Fibroblast of lung (primary cell): Measurements from ENCODE around the gene TP53AIP1. TPM values are rescaled to one million over a fixed set of nuclear protein-coding genes. Genes with fewer than 3 reads are reported as not detected.

Source experiments
- DNase-seq, 2 donors: peaks; one replicate each; pipeline versions ENCODE4 v3.0.0 to v3.0.0-alpha.2; 2010; ENCODE audit warnings: low read depth in 2 of 2
- H2AFZ ChIP-seq: 2 replicates; pipeline ENCODE4 v1.5.1; 2012; ENCODE audit warnings: low read length, control low read depth, inconsistent platforms
- H3K27ac ChIP-seq: 2 replicates; pipeline ENCODE4 v1.5.1; 2011; ENCODE audit warnings: low read length, control low read depth; ENCODE audit not compliant: insufficient read depth
- H3K27me3 ChIP-seq: 2 replicates; pipeline ENCODE4 v1.5.1; 2011; ENCODE audit warnings: mild to moderate bottlenecking, low read length; ENCODE audit not compliant: control insufficient read depth, insufficient read depth
- H3K36me3 ChIP-seq: 2 replicates; pipeline ENCODE4 v1.5.1; 2011; ENCODE audit warnings: low read length; ENCODE audit not compliant: control insufficient read depth, insufficient read depth
- H3K4me1 ChIP-seq: 2 replicates; pipeline ENCODE4 v1.5.1; 2011; ENCODE audit warnings: low read length; ENCODE audit not compliant: control insufficient read depth, insufficient read depth; ENCODE audit errors: extremely low read depth
- H3K4me2 ChIP-seq: 2 replicates; pipeline ENCODE4 v1.5.1; 2011; ENCODE audit warnings: low read length, control low read depth; ENCODE audit not compliant: insufficient read depth; ENCODE audit errors: extremely low read depth
- H3K4me3 ChIP-seq, 4 experiments: fragments of 200-600 bp in 1 of 4; sonication (generic) in 1 of 4; replicated peaks in 1 of 4; 2 replicates each; pipeline ENCODE4 v1.5.1; 2011 to 2016; ENCODE audit warnings: low read length in 4 of 4, low read depth in 3 of 4, mild to moderate bottlenecking in 3 of 4, control low read depth in 2 of 4, inconsistent platforms in 1 of 4, mixed read lengths in 1 of 4; ENCODE audit not compliant: insufficient read depth in 1 of 4; ENCODE audit errors: control extremely low read depth in 1 of 4
- H3K79me2 ChIP-seq: 2 replicates; pipeline ENCODE4 v1.5.1; 2012; ENCODE audit warnings: mild to moderate bottlenecking, low read length, inconsistent platforms; ENCODE audit not compliant: control insufficient read depth, insufficient read depth
- H3K9ac ChIP-seq: 2 replicates; pipeline ENCODE4 v1.5.1; 2011; ENCODE audit warnings: mild to moderate bottlenecking, low read length, control low read depth; ENCODE audit not compliant: insufficient read depth
- H3K9me3 ChIP-seq: 2 replicates; pipeline ENCODE4 v1.5.1; 2012; ENCODE audit warnings: low read depth, low read length; ENCODE audit not compliant: control insufficient read depth, insufficient read depth
- H4K20me1 ChIP-seq: 2 replicates; pipeline ENCODE4 v1.5.1; 2011; ENCODE audit warnings: low read length; ENCODE audit not compliant: control insufficient read depth, insufficient read depth; ENCODE audit errors: extremely low read depth
- EZH2 ChIP-seq: IDR thresholded peaks from 2 replicates; pipeline ENCODE4 v1.5.1; 2012; ENCODE audit warnings: low read length, control low read depth, mild to moderate bottlenecking; ENCODE audit errors: missing control alignments
- polyA plus RNA-seq, 2 donors: library from polyadenylated mRNA; depleted of rRNA in 1 of 2; stranded (reverse) in 1 of 2; unstranded in 1 of 2; fragments of >200 nt; gene quantifications; 2 replicates each; pipeline ENCODE4 v1.2.1, GENCODE V29; 2011 to 2012; ENCODE audit warnings: missing spikeins in 1 of 2
- total RNA-seq: library from RNA; depleted of rRNA; stranded (reverse); fragments of >200 nt; gene quantifications from 2 replicates; pipeline ENCODE4 v1.2.1, GENCODE V29; 2014
- TF ChIP-seq, protein P1 (sequence below), 2 donors: IDR thresholded peaks in 1 of 2; conservative IDR thresholded peaks in 1 of 2; 1 replicate in 1 of 2; 2 replicates in 1 of 2; pipeline ENCODE4 v1.5.1; 2011 to 2012; ENCODE audit warnings: low read length in 2 of 2, control low read depth in 1 of 2, inconsistent platforms in 1 of 2, low read depth in 1 of 2, mild to moderate bottlenecking in 1 of 2

TP53AIP1 gene
- total and polyA plus RNA-seq, 2 donors (not counting 1 experiment from before 2014, with no cell fraction given): not detected

GRCh38 chr11:128939591-128939990 is 3.1 kb downstream of the TP53AIP1 start:
- no peak overlapping the region for H2AFZ ChIP-seq
- no peak overlapping the region for H3K4me2 ChIP-seq

GRCh38 chr11:128938156-128938885 is 4.3 kb downstream of the TP53AIP1 start:
- Histone ChIP-seq H3K36me3 (no peaks in the 10 kb centered on the region), H3K27me3 (peaks cover 8% of the 10 kb centered on the region), H3K4me2 (no peak overlapping the region), H3K27ac (no peak overlapping the region), H3K9me3 (no peaks in the 10 kb centered on the region), H3K79me2 (no peaks in the 10 kb centered on the region), H3K4me1 (no peaks in the 10 kb centered on the region), H3K9ac (no peak overlapping the region), H2AFZ (no peak overlapping the region), H3K4me3 (no peak overlapping the region), H4K20me1 (no peaks in the 10 kb centered on the region)
- no peak for TF ChIP-seq EZH2
- TF ChIP-seq, protein P1, sequence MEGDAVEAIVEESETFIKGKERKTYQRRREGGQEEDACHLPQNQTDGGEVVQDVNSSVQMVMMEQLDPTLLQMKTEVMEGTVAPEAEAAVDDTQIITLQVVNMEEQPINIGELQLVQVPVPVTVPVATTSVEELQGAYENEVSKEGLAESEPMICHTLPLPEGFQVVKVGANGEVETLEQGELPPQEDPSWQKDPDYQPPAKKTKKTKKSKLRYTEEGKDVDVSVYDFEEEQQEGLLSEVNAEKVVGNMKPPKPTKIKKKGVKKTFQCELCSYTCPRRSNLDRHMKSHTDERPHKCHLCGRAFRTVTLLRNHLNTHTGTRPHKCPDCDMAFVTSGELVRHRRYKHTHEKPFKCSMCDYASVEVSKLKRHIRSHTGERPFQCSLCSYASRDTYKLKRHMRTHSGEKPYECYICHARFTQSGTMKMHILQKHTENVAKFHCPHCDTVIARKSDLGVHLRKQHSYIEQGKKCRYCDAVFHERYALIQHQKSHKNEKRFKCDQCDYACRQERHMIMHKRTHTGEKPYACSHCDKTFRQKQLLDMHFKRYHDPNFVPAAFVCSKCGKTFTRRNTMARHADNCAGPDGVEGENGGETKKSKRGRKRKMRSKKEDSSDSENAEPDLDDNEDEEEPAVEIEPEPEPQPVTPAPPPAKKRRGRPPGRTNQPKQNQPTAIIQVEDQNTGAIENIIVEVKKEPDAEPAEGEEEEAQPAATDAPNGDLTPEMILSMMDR (conservative IDR thresholded peaks at IDR 0.05 in 1 of 2, IDR thresholded peaks at IDR 0.05 in 1 of 2; ENCODE audit: low read depth in 1 of 2, low read length in 2 of 2): no peak
- no peak for DNase-seq

More at GRCh38 chr11:128939591-128939990, 3.1 kb downstream of the TP53AIP1 start:
- Histone ChIP-seq H4K20me1 (no peaks in the 10 kb centered on the region), H3K27ac (no peak overlapping the region), H3K9ac (no peak overlapping the region), H3K4me1 (no peaks in the 10 kb centered on the region), H3K36me3 (no peaks in the 10 kb centered on the region), H3K9me3 (no peaks in the 10 kb centered on the region), H3K27me3 (peaks cover 8% of the 10 kb centered on the region), H3K79me2 (no peaks in the 10 kb centered on the region), H3K4me3 (no peak overlapping the region)
- DNase-seq: peak in 1 of 2 donors; percentile 31
- TF ChIP-seq, protein P1 (conservative IDR thresholded peaks at IDR 0.05 in 1 of 2, IDR thresholded peaks at IDR 0.05 in 1 of 2; ENCODE audit: low read depth in 1 of 2, low read length in 2 of 2): no peak
- no peak for TF ChIP-seq EZH2

DNA sequence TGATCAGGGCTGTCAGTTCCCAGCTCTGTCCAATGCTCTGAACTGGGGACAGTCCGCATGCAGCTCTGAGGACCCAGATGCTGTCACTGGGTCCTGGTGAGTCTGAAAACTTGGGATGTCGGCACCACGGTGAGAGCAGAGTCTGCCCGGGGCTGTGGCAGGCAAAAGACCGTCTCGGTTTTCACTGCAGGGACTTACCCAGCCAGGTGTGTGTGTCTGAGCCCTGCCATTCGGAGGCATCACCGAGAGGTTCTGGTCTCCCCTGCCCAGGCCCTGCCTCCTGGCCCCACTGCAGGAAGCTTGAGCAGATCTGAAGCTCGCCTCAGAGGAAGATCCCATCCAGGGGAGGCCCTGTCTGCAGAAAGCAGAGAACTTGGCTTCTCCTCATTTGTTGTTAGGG is 5.2 kb downstream of the TP53AIP1 start:
- Histone ChIP-seq H3K4me3 (no peak overlapping the region), H3K4me2 (no peak overlapping the region), H3K9me3 (no peaks in the 10 kb centered on the region), H4K20me1 (no peaks in the 10 kb centered on the region), H2AFZ (no peak overlapping the region), H3K27me3 (peaks cover 8% of the 10 kb centered on the region), H3K79me2 (no peaks in the 10 kb centered on the region), H3K4me1 (no peaks in the 10 kb centered on the region), H3K9ac (no peak overlapping the region), H3K27ac (no peak overlapping the region), H3K36me3 (no peaks in the 10 kb centered on the region)
- DNase-seq: no peak
- TF ChIP-seq EZH2: no peak
